GM19239 (cell line): ENCODE measurements around the gene C18orf32.
A peak's percentile ranks its signal among the peaks of the same experiment; 100 is the strongest.
"Not testable (repeated sequence)": the region's sequence is repeated elsewhere in the genome, so short reads cannot be mapped to it uniquely, and the experiment has no call there.

Source experiments
- DNase-seq: peaks from one replicate; pipeline ENCODE4 v3.0.0; 2011; ENCODE audit warnings: low spot score; ENCODE audit not compliant: insufficient read length
- FAIRE-seq: peaks from 2 replicates; lab custom pipeline; 2011; peaks lifted over from hg19 to GRCh38; lab: Jason Lieb, UNC

Gene C18orf32

GRCh38 chr18:49486953-49487710 is at the start of gene C18orf32:
C18orf32 (minus strand) TSS chr18:49487234; CDS start chr18:49483748, 3,486 bp downstream.
- FAIRE-seq (peak; percentile 91), DNase-seq (peak; percentile 73)

DNA sequence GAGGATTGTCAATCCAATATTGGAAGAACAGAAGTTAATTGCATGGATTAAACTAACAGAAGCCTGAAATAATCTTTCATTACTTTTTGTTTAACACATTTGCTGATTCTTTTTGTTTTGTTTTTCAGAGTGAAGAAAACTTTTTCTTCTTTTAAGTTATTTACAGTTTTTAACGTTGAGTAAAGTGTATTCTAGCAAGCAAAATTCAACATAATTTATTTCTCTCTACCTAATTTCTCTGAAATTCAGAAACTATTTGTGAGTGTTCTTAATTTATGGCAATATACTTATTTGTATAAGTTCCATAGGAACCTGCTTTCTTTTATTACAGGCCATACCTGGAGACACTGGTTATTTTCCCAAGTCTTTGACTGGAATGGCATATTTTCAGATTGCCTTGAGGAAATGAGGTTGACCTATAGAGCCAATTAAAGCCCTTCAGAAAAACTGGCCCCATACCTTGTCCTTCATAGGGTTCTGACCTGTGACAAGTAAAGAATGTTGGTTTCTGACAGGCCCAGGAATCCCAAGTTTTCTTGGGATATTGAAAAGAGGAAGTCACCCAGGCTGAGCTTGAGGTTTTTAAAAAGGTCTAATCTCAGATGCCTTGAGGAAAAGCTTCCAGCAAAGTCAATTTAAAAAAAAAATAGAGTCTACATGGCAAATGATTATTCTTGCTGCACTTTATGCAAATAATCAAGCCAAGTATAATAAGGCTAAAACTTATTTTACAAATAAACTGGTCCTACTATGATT is 48.0 kb upstream of the C18orf32 start:
- FAIRE-seq (no peak), DNase-seq (no peak)

DNA sequence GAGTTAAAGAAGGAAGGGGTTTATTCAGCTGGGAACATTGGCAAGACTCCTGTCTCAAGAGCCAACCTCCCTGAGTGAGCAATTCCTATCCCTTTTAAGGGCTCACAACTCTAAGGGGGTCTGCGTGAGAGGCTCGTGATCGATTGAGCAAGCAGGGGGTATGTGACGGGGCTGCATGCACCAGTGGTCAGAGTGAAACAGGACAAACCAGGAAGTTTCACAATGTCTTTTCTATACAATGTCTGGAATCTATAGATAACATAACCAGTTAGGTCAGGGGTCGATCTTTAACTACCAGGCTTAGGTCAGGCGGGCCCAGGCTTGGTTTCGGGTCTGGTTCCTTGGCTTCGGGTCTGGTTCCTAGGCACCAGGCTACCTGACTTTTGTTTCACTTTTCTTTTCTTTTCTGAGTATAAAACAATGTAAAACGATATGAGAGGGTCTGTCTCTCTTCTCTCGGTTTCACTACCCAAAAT is 44.7 kb upstream of the C18orf32 start:
- no peak for DNase-seq
- FAIRE-seq = no peak

DNA sequence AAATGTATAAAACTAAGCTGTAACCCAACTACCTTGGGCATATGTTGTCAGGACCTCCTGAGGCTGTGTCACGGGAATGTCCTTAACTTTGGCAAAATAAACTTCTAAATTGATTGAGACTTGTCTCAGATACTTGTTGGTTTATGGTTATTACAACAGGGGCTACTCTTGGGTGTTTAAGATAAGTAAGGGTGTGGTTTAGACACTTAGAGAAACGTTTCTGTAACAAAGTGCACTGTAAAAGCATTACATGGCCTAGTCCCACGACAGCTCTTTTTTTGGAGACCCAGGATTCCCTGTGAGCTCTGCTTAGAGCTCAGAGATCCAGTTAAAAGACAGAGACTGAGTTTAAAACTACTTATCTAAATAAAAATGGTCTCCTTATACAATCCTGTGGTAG is 42.6 kb upstream of the C18orf32 start:
- FAIRE-seq = no peak
- no peak for DNase-seq

GRCh38 chr18:49527631-49528327 is 40.7 kb upstream of the C18orf32 start:
- DNase-seq (no peak), FAIRE-seq (no peak)

- FAIRE-seq (no peak), DNase-seq (no peak)
Observed at GRCh38 chr18:49525981-49526380, 38.9 kb upstream of the C18orf32 start.

GRCh38 chr18:49524951-49525350 is 37.9 kb upstream of the C18orf32 start:
- DNase-seq (no peak), FAIRE-seq (no peak)

- DNase-seq = no peak
- FAIRE-seq = no peak
Observed at GRCh38 chr18:49524349-49524748, 37.3 kb upstream of the C18orf32 start.

DNA sequence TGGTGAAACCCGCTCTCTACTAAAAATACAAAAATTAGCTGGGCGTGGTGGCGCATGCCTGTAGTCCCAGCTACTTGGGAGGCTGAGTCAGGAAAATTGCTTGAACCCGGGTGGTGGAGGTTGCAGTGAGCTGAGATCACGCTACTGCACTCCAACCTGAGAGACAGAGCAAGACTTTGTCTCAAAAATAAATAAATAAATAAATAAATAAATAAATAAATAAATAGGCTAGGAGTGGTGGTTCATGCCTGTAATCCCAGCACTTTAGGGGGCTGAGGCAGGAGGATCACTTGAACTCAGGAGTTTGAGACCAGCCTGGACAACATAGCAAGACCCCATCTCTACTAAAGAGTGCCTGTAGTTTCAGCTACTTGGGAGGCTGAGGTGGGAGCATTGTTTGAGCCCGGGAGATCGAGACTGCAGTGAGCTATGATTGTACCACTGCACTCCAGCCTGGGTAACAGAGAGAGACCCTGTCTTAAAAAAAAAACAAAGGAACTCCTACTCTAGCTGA is 36.6 kb upstream of the C18orf32 start:
- not testable (repeated sequence) for FAIRE-seq

GRCh38 chr18:49521216-49521835 is 34.3 kb upstream of the C18orf32 start:
- DNase-seq = no peak
- FAIRE-seq = no peak

More for the DNA sequence above, 36.6 kb upstream of the C18orf32 start:
- DNase-seq = not testable (repeated sequence)

GRCh38 chr18:49520661-49521145 is 33.7 kb upstream of the C18orf32 start:
- no peak for DNase-seq
- FAIRE-seq = no peak

DNA sequence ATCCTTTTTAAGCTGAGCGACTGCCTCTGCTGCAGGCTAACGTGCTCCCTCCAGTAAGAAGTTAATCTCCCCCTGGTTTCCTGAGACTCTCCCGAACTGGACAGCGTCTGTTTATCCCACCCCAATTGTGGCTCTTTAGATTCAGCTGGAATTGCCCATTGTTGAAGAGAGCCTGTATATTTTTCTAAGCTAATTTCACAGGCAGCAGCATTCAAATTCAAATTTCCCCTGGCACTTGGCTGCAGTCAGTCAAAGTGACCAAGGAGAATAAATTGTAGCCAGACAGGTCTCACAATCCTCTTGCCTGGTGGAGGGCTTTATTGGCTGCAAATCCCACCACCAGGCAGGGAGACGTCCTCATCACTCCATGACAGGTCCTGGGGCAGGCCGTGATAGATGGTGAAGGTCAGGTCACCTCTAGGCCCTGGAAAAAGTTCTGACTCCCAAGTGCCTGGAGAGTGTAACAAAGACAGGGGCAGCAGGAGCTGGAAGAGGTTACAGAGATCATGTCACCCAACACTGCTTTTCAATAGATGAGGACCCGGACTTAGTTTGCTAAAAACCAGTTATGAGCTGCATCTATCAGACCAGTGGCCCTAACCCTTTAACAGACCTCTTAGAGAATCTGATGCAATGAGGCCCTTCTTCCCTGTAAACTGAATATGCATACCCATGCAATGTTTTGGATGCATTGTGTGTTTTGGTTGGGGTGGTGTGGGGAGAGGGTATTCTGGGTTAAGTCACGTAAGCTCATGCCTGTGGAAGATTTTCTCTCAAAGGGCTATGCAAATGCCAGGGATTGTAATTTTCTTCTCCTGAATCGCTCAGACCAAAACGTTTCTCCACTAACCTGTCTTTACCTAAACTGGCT is 32.3 kb upstream of the C18orf32 start:
- DNase-seq = no peak

GRCh38 chr18:49517483-49517882 is 30.4 kb upstream of the C18orf32 start:
- DNase-seq (no peak), FAIRE-seq (no peak)

More for the DNA sequence above, 32.3 kb upstream of the C18orf32 start:
- no peak for FAIRE-seq

GRCh38 chr18:49515516-49515915 is 28.5 kb upstream of the C18orf32 start:
- no peak for FAIRE-seq
- no peak for DNase-seq

- FAIRE-seq, DNase-seq: not testable (repeated sequence)
Observed at GRCh38 chr18:49515003-49515402, 28.0 kb upstream of the C18orf32 start.

GRCh38 chr18:49514577-49514976 is 27.5 kb upstream of the C18orf32 start:
- no peak for DNase-seq

GRCh38 chr18:49512876-49513275 is 25.8 kb upstream of the C18orf32 start:
- not testable (repeated sequence) for FAIRE-seq

More at GRCh38 chr18:49514577-49514976, 27.5 kb upstream of the C18orf32 start:
- no peak for FAIRE-seq

DNA sequence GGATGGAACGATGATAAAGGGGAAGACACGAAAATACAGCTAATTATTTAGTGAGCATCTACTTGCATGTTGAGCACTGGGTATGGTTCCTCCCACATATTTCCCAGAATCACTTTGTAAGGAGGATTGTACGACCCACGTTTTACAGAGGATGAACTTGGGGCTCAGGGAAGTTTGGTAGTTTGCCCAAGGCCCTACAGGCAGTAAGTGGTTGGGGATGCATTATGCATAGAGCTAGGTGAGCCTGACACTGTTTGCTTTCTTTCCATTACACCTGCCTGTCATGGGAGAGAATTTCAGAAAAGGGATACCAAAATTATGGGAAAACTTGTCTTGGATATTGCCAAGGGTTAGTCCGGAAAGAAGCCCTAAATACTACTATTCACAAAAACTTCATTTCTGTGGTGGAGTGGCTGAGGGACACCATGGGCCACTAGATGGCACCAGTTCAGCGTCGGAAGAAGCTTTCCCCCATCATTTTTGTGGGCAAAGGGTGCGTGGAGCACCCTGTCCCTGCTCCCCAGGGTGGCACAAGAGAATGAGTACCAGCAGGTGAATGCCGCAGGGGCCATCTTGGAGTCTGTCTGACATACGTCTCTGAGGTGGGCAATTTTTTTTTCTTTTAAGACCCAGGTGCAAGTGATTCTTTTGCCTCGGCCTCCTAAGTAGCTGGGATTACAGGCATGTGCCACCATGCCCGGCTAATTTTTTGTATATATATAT is 23.5 kb upstream of the C18orf32 start:
- peak; percentile 74 for FAIRE-seq
- DNase-seq = peak; percentile 38

More at GRCh38 chr18:49512876-49513275, 25.8 kb upstream of the C18orf32 start:
- not testable (repeated sequence) for DNase-seq
